HG02588 (cell line): ENCODE measurements around the gene ABO.
"Not testable (repeated sequence)": the region's sequence is repeated elsewhere in the genome, so short reads cannot be mapped to it uniquely, and the experiment has no call there.

Source experiments
- ATAC-seq: cut with Tn5 transposase; IDR thresholded peaks from one replicate; pipeline ENCODE4 v1.9.1; 2021; ENCODE audit warnings: mild to moderate bottlenecking, moderate library complexity; ENCODE audit not compliant: unreplicated experiment

The ABO gene

DNA sequence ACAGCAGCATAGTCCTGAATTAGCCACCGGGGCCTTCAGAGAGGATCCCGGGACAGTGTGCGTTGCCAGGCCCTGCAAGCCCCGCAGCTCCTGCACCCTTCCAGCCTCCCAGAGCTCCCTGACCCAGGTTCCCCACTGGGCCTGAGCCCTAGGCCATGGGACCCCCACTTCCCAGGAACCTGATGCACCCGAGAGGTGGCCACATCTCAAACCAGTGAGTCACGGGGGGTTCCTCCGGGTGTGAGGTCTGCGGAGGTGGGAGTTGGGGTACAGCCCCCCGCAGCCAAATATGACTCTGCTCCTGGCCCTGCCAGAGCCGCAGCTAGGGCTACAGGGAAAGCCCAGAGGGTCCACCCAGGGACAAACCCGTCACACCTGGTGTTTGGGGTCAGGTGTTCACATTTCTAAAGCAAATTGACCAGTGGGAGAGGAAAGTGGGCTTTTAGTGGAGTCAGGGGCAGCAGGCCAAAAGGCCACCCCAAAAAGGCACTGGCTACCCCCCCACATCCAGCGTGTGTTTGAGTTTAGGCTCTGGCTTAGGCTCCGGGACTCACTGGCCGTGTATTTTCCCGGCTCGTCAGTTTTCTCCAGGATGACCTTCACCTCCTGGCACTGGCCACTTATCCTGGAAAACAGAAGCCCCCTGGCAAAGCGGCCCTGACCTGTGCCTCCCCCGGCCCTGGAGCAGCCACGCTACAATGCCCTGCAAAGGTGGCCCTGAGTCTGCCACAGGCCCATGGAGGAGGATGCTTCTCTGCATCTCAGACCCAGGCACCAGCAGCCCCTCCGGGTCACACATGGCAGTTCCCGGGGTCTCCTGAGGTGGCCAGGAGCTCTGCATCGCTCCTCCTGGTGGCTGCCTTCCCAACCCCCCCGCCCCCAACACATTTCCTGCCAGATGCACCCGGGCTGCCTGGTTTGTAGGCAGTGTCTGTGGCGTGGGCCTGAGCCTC lies 48.5 kb downstream of the ABO start:
- ATAC-seq, result no peak

GRCh38 chr9:133225171-133226011 lies 49.6 kb downstream of the ABO start:
- no peak for ATAC-seq

GRCh38 chr9:133224762-133225161 lies 50.2 kb downstream of the ABO start:
- no peak for ATAC-seq

DNA sequence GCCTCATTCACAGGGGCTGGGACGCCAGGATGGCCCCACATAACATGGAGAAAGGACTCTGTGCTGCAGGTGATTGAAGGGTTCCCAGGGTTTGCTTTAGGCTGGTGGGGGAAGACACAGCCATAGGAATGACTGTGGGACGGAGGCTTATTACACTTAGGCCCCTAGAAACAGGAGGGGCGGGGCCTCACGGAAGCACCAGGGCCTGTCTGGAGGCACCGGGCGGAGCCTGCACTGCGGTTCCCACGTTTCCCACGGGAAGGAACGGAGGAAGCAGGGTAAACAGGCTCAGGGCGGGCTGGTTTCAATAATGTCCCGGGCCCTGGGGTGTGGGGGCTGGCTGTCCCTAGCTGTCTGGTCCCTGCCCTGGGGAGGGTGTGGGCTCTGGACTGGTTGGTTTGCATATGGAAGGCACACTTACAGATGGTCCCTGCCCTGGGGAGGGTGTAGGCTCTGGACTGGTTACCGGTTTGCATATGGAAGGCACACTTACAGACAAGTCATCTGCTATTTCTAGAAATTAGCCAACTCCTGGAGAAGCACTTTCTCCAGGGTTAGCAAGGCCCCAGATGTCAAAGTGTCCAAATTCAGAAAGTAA lies 51.7 kb downstream of the ABO start:
- not testable (repeated sequence) for ATAC-seq

GRCh38 chr9:133221994-133222393 lies 53.0 kb downstream of the ABO start:
- ATAC-seq, result not testable (repeated sequence)

DNA sequence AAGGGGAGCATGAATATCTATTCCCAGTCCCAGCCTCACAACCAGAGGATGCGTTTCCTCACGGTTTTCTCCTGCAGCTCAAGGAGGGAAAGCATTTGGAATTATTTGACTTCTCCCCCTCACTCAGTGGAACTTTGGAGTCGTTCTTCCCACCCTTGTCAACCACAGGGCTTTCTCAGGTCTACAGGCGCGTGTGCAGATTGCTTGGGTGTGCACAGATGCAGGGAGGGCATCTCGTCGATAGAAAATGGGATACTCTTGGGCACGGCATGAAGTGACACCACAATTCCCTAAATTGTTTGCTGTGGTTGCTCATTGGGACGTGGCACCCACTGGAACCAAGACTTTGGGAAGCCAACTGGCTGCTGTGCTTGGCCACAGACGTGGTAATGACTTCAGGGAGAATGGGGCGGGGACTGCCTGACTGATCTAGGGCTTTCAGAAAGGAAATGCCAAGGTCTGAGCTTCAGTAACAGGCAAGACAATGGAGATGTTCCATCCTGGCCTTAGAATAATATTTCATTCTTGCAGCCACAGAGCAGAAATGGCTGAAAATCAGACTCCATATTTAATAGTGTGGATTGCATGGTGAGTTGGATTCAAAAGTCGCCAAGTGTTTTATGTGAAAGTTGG lies 53.7 kb downstream of the ABO start:
- ATAC-seq, result no peak

GRCh38 chr9:133218049-133218975 lies 56.7 kb downstream of the ABO start:
- not testable (repeated sequence) for ATAC-seq

GRCh38 chr9:133217333-133217988 lies 57.5 kb downstream of the ABO start:
- not testable (repeated sequence) for ATAC-seq

DNA sequence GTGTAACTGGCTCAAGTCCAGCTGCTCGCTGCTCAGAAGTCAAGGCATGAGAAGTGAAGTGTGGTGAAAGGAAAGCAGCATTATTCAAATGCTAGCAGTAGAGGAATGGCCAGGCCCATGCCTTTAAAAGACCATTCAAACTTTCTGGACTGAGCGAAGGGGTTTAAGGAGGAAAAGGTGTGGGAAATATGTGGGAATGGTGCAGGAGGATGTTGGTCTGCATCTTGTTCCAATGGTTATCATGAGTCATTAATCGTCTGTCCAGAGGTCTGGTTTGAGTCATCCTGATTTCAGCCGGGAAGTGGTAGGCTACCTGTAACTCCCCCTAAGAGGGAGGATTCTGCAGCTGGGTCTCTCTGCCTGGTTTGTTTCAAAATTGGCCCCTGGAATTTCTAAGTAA lies 60.7 kb downstream of the ABO start:
- not testable (repeated sequence) for ATAC-seq

DNA sequence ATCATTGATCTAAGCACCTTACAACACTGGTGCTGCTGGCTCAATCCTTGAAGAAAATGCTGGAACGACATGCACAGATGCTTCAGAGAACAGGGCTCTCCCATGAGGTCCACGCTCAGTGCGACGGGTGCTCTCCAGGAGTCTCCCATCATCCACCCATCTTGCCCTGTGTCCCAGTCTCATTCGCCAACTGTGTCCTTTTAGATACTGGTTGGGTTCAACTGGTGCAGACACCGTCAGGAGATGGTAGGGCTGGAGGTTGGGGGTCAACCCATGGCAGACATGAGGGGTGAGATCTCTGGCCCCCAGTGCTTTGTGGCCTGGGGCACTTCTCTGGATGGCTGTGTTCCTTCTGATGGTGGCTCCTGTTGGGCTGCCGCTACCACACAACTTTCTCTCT lies 64.4 kb downstream of the ABO start:
- no peak for ATAC-seq

DNA sequence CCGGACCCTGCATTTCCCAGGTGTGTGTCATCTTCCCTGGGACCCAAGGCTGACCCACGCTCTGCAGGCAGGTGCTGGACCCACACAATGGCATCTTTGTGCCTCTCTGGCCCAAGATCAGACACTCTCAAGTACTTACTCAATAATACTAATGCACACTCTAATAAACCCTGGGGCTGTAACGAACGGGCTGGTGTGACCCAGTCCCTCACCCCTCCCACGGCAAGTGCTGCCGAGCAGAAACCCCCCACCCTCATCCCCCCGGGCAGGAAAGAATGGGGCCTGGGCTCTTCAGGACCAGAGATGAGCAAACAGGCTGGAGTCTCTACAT lies 64.8 kb downstream of the ABO start:
- ATAC-seq, result no peak

DNA sequence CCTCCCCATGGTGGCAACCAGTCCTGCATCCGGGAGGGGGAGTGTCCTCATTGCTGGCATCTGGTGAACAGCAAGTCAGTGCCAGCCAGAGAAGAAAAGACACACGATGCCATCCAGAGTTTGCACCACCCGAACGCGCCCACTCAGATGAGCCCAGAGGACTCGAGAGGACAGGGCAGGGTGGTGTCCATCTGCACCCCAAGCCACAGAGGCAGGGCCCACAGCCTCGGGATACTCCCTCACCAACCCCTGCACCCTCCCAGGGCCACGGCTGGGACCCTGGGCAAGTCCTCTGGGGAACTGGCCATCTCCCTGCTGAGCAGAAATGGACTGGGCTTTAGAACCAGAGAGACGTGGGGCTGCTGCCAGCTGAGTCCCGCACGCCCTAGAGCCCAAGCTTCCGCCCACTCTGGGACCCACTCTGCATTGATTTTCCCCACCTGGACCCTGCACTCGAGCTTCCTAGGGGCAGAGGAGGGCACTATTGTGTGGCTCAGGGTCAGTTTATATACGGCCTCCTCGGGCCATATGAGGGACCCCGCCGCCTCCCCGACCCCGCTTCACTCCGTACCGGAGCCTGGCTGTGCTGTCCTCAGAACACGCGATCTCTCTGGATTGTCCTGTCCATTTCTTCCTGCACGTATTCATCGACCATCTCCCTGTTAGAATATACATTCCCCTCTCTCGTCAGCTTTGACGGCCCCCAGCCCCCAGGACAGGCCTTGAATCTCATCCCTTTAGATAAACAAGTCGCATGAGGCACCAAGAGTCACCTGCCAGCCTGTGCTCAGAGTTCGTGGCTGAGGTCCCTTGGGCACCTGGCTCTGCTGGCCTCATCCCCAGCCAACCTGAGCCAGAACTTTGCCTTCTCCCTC lies 65.4 kb downstream of the ABO start:
- ATAC-seq, result not testable (repeated sequence)

GRCh38 chr9:133208880-133209300 lies 66.1 kb downstream of the ABO start, which contains the start of gene OBP2B:
OBP2B (minus strand) TSS chr9:133209250; CDS start chr9:133209199, 51 bp downstream.
- ATAC-seq, result not testable (repeated sequence)

- ATAC-seq, result not testable (repeated sequence)
Measured at GRCh38 chr9:133208171-133208879, 66.7 kb downstream of the ABO start.

DNA sequence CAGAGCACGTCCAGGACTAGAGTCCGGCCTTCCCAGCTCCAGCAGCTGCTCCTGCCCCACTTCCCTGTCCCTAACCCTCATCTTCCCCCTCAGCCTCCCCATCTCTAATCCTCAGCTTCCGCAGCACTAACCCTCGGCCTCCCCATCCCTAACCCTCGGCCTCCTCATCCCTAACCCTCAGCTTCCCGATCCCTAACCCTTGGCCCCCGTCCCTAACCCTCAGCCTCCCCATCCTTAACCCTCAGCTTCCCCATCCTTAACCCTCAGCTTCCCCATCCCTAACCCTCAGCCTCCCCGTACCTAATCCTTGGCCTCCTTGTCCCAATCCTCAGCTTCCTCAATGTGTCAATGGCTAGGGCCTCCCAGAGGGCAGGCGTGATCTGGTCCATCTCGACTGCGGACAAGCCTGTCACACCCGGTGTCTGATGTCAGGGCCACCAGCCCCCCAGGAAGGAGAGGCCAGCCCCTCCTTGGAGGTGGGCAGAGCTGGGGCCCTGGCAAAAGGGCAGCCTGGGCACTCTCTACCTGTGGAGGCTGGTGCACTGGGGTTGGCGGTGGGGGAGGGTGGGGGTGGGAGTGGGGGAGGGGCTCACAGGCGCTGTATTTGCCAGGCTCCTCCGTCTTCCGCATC lies 67.3 kb downstream of the ABO start:
- ATAC-seq, result no peak

GRCh38 chr9:133207021-133207531 lies 67.9 kb downstream of the ABO start:
- no peak for ATAC-seq
